ENCODE measurements around the gene SHISA9.

The SHISA9 gene

GRCh38 chr16:13264749-13265552, 363.6 kb downstream of the SHISA9 start:
- Histone ChIP-seq H3K9me3 (ENCODE audit: insufficient read depth, low read length) (peaks cover 3% of the 10 kb centered on the region; the same call in 1 of the 2 replicates), H3K9ac (ENCODE audit: insufficient read length, low read depth) (no peak overlapping the region), H3K4me3 (ENCODE audit: insufficient read length, low read depth) (no peak overlapping the region), H3K36me3 (ENCODE audit: insufficient read depth, insufficient read length, low read length) (no peaks in the 10 kb centered on the region), H3K27me3 (ENCODE audit: insufficient read depth, insufficient read length) (no peaks in the 10 kb centered on the region), H3K4me1 (ENCODE audit: insufficient read depth, insufficient read length) (no peaks in the 10 kb centered on the region)
- DNase-seq (ENCODE audit: low read depth, low spot score), result no peak
- TF ChIP-seq YY1 (IDR thresholded peaks at IDR 0.05; ENCODE audit: insufficient read depth, insufficient read length) (no peak), ZNF274 (IDR thresholded peaks at IDR 0.05; ENCODE audit: low read depth, low read length) (no peak), SUZ12 (IDR thresholded peaks at IDR 0.05; ENCODE audit: extremely low read depth, insufficient read depth, insufficient read length) (no peak)

DNA sequence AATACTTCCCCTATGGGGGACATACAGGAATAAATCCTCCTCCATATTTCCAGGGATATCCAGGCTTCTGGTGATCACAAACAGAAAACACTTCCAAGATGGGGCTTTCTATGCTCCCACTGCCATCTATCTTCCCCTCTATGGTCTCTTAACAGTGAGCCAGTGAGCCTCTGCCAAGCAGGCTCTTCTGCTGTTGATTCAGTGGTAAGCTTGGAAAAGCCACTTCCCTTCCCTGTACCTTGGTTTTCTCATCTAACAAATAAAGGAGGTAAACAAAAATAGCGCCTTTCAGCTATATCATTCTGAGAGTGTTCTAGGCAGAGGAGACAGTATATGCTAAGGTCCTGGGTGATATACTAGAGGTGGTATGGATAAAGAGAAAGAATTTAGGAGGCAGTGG, 368.0 kb downstream of the SHISA9 start:
- H3K4me3 ChIP-seq (ENCODE audit: insufficient read length, low read depth), result no peak overlapping the region
- no peak for DNase-seq (ENCODE audit: low read depth, low spot score)
- TF ChIP-seq ZNF274 (IDR thresholded peaks at IDR 0.05; ENCODE audit: low read depth, low read length), result no peak
- TF ChIP-seq SUZ12 (IDR thresholded peaks at IDR 0.05; ENCODE audit: extremely low read depth, insufficient read depth, insufficient read length), result no peak
- TF ChIP-seq YY1 (IDR thresholded peaks at IDR 0.05; ENCODE audit: insufficient read depth, insufficient read length), result no peak
- H3K36me3 ChIP-seq (ENCODE audit: insufficient read depth, insufficient read length, low read length), result no peaks in the 10 kb centered on the region
- H3K9me3 ChIP-seq (ENCODE audit: insufficient read depth, low read length), result no peaks in the 10 kb centered on the region
- H3K9ac ChIP-seq (ENCODE audit: insufficient read length, low read depth), result no peak overlapping the region
- no peaks in the 10 kb centered on the region for H3K27me3 ChIP-seq (ENCODE audit: insufficient read depth, insufficient read length)
- H3K4me1 ChIP-seq (ENCODE audit: insufficient read depth, insufficient read length), result no peaks in the 10 kb centered on the region

- Histone ChIP-seq H3K27me3 (ENCODE audit: insufficient read depth, insufficient read length) (no peaks in the 10 kb centered on the region), H3K4me3 (ENCODE audit: insufficient read length, low read depth) (no peak overlapping the region), H3K9ac (ENCODE audit: insufficient read length, low read depth) (no peak overlapping the region), H3K4me1 (ENCODE audit: insufficient read depth, insufficient read length) (no peaks in the 10 kb centered on the region), H3K9me3 (ENCODE audit: insufficient read depth, low read length) (no peaks in the 10 kb centered on the region), H3K36me3 (ENCODE audit: insufficient read depth, insufficient read length, low read length) (no peaks in the 10 kb centered on the region)
- DNase-seq (ENCODE audit: low read depth, low spot score), result no peak
- TF ChIP-seq SUZ12 (IDR thresholded peaks at IDR 0.05; ENCODE audit: extremely low read depth, insufficient read depth, insufficient read length) (no peak), YY1 (IDR thresholded peaks at IDR 0.05; ENCODE audit: insufficient read depth, insufficient read length) (no peak), ZNF274 (IDR thresholded peaks at IDR 0.05; ENCODE audit: low read depth, low read length) (no peak)
These were observed 368.6 kb downstream of the SHISA9 start for GRCh38 chr16:13269905-13270528.

GRCh38 chr16:13270602-13271001, 369.2 kb downstream of the SHISA9 start:
- no peak for DNase-seq (ENCODE audit: low read depth, low spot score)
- Histone ChIP-seq H3K36me3 (ENCODE audit: insufficient read depth, insufficient read length, low read length) (no peaks in the 10 kb centered on the region), H3K4me1 (ENCODE audit: insufficient read depth, insufficient read length) (no peaks in the 10 kb centered on the region), H3K9me3 (ENCODE audit: insufficient read depth, low read length) (no peaks in the 10 kb centered on the region), H3K4me3 (ENCODE audit: insufficient read length, low read depth) (no peak overlapping the region), H3K27me3 (ENCODE audit: insufficient read depth, insufficient read length) (no peaks in the 10 kb centered on the region), H3K9ac (ENCODE audit: insufficient read length, low read depth) (no peak overlapping the region)
- no peak for TF ChIP-seq ZNF274 (IDR thresholded peaks at IDR 0.05; ENCODE audit: low read depth, low read length)
- no peak for TF ChIP-seq YY1 (IDR thresholded peaks at IDR 0.05; ENCODE audit: insufficient read depth, insufficient read length)
- no peak for TF ChIP-seq SUZ12 (IDR thresholded peaks at IDR 0.05; ENCODE audit: extremely low read depth, insufficient read depth, insufficient read length)

- Histone ChIP-seq H3K4me3 (ENCODE audit: insufficient read length, low read depth) (no peak overlapping the region), H3K27me3 (ENCODE audit: insufficient read depth, insufficient read length) (no peaks in the 10 kb centered on the region), H3K9me3 (ENCODE audit: insufficient read depth, low read length) (no peaks in the 10 kb centered on the region), H3K9ac (ENCODE audit: insufficient read length, low read depth) (no peak overlapping the region), H3K36me3 (ENCODE audit: insufficient read depth, insufficient read length, low read length) (no peaks in the 10 kb centered on the region), H3K4me1 (ENCODE audit: insufficient read depth, insufficient read length) (no peaks in the 10 kb centered on the region)
- TF ChIP-seq SUZ12 (IDR thresholded peaks at IDR 0.05; ENCODE audit: extremely low read depth, insufficient read depth, insufficient read length) (no peak), YY1 (IDR thresholded peaks at IDR 0.05; ENCODE audit: insufficient read depth, insufficient read length) (no peak), ZNF274 (IDR thresholded peaks at IDR 0.05; ENCODE audit: low read depth, low read length) (no peak)
- no peak for DNase-seq (ENCODE audit: low read depth, low spot score)
These were observed 388.1 kb downstream of the SHISA9 start for GRCh38 chr16:13289515-13289914.
